Chondrocyte (in vitro differentiated cells): ENCODE measurements around the gene ENTPD2. TPM values are rescaled to one million over a fixed set of nuclear protein-coding genes. Genes with fewer than 3 reads are reported as not detected.

Experiments used
- DNase-seq: peaks from one replicate; pipeline ENCODE4 v3.0.0; 2021; ENCODE audit warnings: mixed read lengths, low spot score
- H3K27ac Mint-ChIP-seq: one replicate; pipeline ENCODE4 v1.8.0; 2021; ENCODE audit warnings: mild to moderate bottlenecking, moderate library complexity, mixed read lengths; ENCODE audit not compliant: unreplicated experiment
- H3K27me3 Mint-ChIP-seq: 2 replicates; pipeline ENCODE4 v1.8.0; 2021; ENCODE audit warnings: low read depth, mixed read lengths
- H3K36me3 Mint-ChIP-seq: 2 replicates; pipeline ENCODE4 v1.8.0; 2021; ENCODE audit warnings: low read depth, mixed read lengths
- H3K4me1 Mint-ChIP-seq: 2 replicates; pipeline ENCODE4 v1.8.0; 2021; ENCODE audit warnings: low read depth, mild to moderate bottlenecking, mixed read lengths
- H3K4me3 Mint-ChIP-seq: one replicate; pipeline ENCODE4 v1.8.0; 2021; ENCODE audit warnings: mild to moderate bottlenecking, moderate library complexity, mixed read lengths; ENCODE audit not compliant: unreplicated experiment
- H3K9me3 Mint-ChIP-seq: 2 replicates; pipeline ENCODE4 v1.8.0; 2021; ENCODE audit warnings: low read depth, mixed read lengths
- CTCF ChIP-seq: fragments of 200-600 bp; sonication (generic); IDR thresholded peaks from 2 replicates; pipeline ENCODE4 v1.5.0; 2021; ENCODE audit warnings: antibody characterized with exemption, mild to moderate bottlenecking, moderate library complexity
- total RNA-seq: library from RNA; stranded (reverse); gene quantifications from 3 replicates; pipeline ENCODE4 v1.2.1, GENCODE V29; 2021

ENTPD2 gene
- total RNA-seq, 1 donor from 2014 or later: 0.15 TPM

DNA sequence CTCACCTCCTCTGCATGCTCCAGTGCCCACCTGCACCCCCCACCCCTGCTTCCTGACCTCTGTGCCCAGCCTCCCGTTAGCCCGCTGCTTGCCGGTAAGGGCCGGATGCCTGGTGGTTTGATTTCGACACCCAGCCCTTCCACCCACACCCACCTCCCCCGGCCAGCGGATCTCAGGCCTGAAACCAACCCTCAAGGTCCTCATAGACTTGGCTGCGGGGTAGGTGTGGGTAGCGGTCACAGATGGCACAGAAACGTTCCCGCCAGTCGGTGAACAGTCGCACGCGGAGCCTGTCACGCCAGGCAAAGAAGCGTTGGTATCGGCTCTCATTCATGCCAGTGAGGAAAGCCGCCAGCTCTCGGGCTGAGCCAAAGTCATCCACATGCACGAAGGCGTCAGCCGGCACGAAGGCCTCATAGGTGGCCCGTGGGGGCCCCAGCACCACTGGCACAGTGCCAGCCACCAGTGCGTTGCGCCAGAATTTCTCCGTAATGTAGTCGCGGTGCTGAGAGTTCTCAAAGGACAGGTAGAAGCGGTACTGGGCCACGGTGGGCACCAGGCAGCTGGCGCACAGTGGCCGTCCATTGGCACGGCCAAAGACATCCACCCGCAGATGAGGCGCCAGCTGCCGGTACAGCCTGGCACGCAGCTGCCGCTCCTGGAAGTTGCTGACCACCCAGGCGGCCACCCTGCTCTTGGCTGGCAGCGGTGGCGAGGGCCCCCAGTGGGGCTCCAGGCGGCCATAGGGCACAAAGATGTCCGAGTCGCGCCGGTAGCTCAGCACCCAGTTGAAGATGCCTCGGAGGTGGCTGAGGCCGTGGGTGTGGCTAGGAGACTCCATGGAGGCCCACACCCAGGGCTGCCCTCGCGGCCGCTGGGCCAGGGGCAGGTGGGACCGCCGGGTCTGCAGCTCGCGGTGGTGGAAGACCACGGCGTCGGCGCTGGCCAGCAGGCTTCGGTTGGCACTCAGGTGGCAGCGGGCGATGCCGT is 23.0 kb downstream of the ENTPD2 start:
- H3K27ac Mint-ChIP-seq: no peak overlapping the region
- TF ChIP-seq CTCF: no peak
- H3K36me3 Mint-ChIP-seq: no peaks in the 10 kb centered on the region
- no peaks in the 10 kb centered on the region for H3K9me3 Mint-ChIP-seq
- no peak for DNase-seq
- no peak overlapping the region for H3K4me3 Mint-ChIP-seq
- H3K4me1 Mint-ChIP-seq: peaks cover 7% of the 10 kb centered on the region
- no peaks in the 10 kb centered on the region for H3K27me3 Mint-ChIP-seq

DNA sequence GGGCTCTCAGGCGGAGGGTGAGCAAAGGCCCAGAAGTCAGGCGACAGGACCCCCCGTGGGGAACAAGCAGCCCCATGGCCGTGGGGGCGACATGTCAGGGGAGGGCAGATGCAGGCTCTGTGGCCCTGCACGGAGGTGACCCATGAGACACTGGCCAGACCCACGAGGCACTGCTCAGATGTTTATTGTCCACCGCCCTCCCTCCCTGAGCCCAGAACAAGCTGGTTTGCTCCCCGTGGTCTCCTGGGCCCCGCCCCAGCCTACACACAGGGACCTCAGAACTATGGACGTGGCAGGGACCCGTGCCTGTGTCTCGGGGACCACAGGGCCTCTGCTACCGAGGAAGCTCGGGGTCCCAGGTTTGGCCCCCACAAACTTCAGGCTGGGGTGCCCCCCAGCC is 23.9 kb downstream of the ENTPD2 start:
- H3K4me1 Mint-ChIP-seq: peaks cover 7% of the 10 kb centered on the region
- H3K9me3 Mint-ChIP-seq: no peaks in the 10 kb centered on the region

DNA sequence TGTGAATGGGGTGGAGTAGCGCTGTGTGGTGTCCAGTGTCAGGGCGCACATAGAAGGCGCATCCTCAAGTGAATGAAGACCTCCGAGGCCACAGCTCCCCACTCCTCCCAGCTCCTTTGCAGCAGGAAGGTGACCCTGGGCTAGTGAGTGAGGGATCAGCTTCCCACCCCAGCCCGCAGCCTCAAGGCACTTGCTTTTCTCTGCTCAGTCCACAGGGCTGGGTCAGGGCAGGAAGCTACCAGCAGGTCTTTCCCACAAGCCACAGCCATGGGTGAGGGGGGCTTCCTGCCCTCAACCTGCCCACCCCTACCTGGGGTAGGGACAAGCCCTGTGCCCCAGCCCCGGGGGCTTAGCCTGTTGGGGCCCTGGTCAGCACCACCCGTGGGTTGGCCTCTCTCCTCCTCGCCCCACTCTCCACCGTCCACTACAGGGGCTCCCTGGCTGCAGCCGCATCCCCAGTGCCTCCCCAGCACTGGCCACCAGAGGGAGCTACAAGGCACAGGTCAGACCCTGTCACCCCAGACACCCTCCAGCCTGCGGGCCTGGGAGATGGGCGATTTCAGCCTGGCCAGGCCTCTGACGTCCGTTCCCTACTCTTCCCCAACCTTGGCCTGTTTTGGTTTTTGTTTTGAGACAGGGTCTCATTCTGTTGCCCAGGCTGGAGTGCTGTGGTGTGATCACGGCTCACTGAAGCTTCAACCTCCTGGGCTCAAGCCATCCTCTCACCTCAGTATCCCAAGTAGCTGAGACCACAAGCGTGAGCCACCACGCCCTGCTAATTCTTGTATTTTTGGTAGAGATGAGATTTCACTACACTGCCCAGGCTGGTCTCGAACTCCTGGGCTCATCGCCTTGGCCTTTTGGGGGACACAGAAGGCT is 24.6 kb downstream of the ENTPD2 start:
- no peak for DNase-seq
- no peak overlapping the region for H3K27ac Mint-ChIP-seq

More for the DNA sequence above, 23.9 kb downstream of the ENTPD2 start:
- no peak for TF ChIP-seq CTCF
- Mint-ChIP-seq H3K27me3 (no peaks in the 10 kb centered on the region), H3K27ac (no peak overlapping the region), H3K36me3 (no peaks in the 10 kb centered on the region), H3K4me3 (no peak overlapping the region)
- DNase-seq: no peak

GRCh38 chr9:137028263-137029057 is 25.4 kb downstream of the ENTPD2 start:
- H3K4me3 Mint-ChIP-seq: peak overlapping the region; percentile 68
- no peak for DNase-seq
- no peak overlapping the region for H3K27ac Mint-ChIP-seq
- H3K9me3 Mint-ChIP-seq: no peaks in the 10 kb centered on the region
- no peaks in the 10 kb centered on the region for H3K27me3 Mint-ChIP-seq
- no peaks in the 10 kb centered on the region for H3K36me3 Mint-ChIP-seq
- no peak for TF ChIP-seq CTCF
- peaks cover 7% of the 10 kb centered on the region for H3K4me1 Mint-ChIP-seq

More for the DNA sequence above, 24.6 kb downstream of the ENTPD2 start:
- Mint-ChIP-seq H3K4me3 (peak overlapping the region; percentile 68), H3K9me3 (no peaks in the 10 kb centered on the region), H3K27me3 (no peaks in the 10 kb centered on the region), H3K36me3 (no peaks in the 10 kb centered on the region), H3K4me1 (peaks cover 7% of the 10 kb centered on the region)
- peak; percentile 86 for TF ChIP-seq CTCF
